ENCODE data around the gene KRTAP4-8.
A peak's percentile ranks its signal among the peaks of the same experiment; 100 is the strongest.

Gene KRTAP4-8

GRCh38 chr17:41071606-41072360, 26.2 kb downstream of the KRTAP4-8 start:
- TF ChIP-seq NFIC (IDR thresholded peaks at IDR 0.05) (no peak), MAX (IDR thresholded peaks at IDR 0.05) (no peak), ZBTB7A (IDR thresholded peaks at IDR 0.05; ENCODE audit: low read depth) (no peak), TEAD4 (IDR thresholded peaks at IDR 0.05) (no peak), FOXM1 (IDR thresholded peaks at IDR 0.05; ENCODE audit: borderline replicate concordance, low read depth) (no peak)
- TF ChIP-seq, protein P1, sequence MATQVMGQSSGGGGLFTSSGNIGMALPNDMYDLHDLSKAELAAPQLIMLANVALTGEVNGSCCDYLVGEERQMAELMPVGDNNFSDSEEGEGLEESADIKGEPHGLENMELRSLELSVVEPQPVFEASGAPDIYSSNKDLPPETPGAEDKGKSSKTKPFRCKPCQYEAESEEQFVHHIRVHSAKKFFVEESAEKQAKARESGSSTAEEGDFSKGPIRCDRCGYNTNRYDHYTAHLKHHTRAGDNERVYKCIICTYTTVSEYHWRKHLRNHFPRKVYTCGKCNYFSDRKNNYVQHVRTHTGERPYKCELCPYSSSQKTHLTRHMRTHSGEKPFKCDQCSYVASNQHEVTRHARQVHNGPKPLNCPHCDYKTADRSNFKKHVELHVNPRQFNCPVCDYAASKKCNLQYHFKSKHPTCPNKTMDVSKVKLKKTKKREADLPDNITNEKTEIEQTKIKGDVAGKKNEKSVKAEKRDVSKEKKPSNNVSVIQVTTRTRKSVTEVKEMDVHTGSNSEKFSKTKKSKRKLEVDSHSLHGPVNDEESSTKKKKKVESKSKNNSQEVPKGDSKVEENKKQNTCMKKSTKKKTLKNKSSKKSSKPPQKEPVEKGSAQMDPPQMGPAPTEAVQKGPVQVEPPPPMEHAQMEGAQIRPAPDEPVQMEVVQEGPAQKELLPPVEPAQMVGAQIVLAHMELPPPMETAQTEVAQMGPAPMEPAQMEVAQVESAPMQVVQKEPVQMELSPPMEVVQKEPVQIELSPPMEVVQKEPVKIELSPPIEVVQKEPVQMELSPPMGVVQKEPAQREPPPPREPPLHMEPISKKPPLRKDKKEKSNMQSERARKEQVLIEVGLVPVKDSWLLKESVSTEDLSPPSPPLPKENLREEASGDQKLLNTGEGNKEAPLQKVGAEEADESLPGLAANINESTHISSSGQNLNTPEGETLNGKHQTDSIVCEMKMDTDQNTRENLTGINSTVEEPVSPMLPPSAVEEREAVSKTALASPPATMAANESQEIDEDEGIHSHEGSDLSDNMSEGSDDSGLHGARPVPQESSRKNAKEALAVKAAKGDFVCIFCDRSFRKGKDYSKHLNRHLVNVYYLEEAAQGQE (IDR thresholded peaks at IDR 0.05; ENCODE audit: low read depth) = 0 out of 2 replicates have a peak, but pooled peaks have one; percentile 10

DNA sequence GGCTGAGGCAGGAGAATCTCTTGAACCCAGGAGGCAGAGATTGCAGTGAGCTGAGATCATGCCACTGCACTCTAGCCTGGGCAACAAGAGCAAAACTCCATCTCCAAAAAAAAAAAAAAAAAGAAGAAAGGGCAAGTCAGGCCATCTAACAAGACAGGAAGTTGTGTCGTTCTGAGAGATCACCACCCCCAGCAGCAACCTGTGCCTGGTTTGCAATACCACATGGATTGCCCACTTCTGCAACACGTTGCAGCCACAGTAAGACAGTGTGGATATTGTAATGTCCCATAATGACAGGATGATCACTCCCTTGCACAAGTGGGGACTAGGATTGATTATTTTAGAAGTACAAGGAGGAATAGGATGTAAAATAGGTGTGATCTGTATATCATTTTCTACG, 28.9 kb downstream of the KRTAP4-8 start:
- no peak for TF ChIP-seq TEAD4 (IDR thresholded peaks at IDR 0.05)
- TF ChIP-seq RAD21 (IDR thresholded peaks at IDR 0.05; ENCODE audit: low read depth) = no peak
- no peak for TF ChIP-seq YY1 (IDR thresholded peaks at IDR 0.05; ENCODE audit: low read depth)
- TF ChIP-seq TCF12 (IDR thresholded peaks at IDR 0.05; ENCODE audit: low read depth) = no peak
- TF ChIP-seq NFIC (IDR thresholded peaks at IDR 0.05) = no peak
- TF ChIP-seq CREB1 (IDR thresholded peaks at IDR 0.05; ENCODE audit: low read depth) = no peak
- no peak for TF ChIP-seq CEBPB (IDR thresholded peaks at IDR 0.05)
- no peak for TF ChIP-seq ZBTB7A (IDR thresholded peaks at IDR 0.05; ENCODE audit: low read depth)
- TF ChIP-seq, protein P1 (IDR thresholded peaks at IDR 0.05; ENCODE audit: low read depth) = no peak
- TF ChIP-seq MAX (IDR thresholded peaks at IDR 0.05) = no peak
- no peak for TF ChIP-seq FOXM1 (IDR thresholded peaks at IDR 0.05; ENCODE audit: borderline replicate concordance, low read depth)
- TF ChIP-seq EGR1 (IDR thresholded peaks at IDR 0.05) = no peak
- TF ChIP-seq EP300 (IDR thresholded peaks at IDR 0.05; ENCODE audit: borderline replicate concordance) = no peak
- no peak for TF ChIP-seq TAF1 (IDR thresholded peaks at IDR 0.05; ENCODE audit: low read depth)
- TF ChIP-seq, protein P2, sequence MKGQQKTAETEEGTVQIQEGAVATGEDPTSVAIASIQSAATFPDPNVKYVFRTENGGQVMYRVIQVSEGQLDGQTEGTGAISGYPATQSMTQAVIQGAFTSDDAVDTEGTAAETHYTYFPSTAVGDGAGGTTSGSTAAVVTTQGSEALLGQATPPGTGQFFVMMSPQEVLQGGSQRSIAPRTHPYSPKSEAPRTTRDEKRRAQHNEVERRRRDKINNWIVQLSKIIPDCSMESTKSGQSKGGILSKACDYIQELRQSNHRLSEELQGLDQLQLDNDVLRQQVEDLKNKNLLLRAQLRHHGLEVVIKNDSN (IDR thresholded peaks at IDR 0.05) = no peak

DNA sequence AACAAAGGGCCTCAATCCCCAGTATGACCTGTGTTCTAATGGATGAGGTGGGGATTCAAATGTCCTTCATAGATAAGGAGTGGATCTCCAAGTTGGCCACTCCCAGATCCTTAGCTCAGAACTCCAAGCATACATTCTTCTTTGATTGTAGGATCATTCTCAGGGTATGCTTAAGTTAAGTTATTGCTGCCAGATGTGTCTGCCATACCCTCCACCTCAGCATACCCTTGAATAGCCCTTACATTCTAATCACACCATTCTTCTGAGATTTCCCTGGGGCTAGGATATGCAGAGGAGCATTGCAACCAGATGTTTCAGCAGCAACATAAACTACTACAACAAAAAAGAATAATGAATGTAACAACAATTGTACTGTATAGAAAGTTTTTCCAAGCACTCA, 30.7 kb downstream of the KRTAP4-8 start:
- TF ChIP-seq CEBPB (IDR thresholded peaks at IDR 0.05) (no peak), TEAD4 (IDR thresholded peaks at IDR 0.05) (no peak), ZBTB7A (IDR thresholded peaks at IDR 0.05; ENCODE audit: low read depth) (no peak), FOXM1 (IDR thresholded peaks at IDR 0.05; ENCODE audit: borderline replicate concordance, low read depth) (no peak), YY1 (IDR thresholded peaks at IDR 0.05; ENCODE audit: low read depth) (no peak)
- TF ChIP-seq, protein P1 (IDR thresholded peaks at IDR 0.05; ENCODE audit: low read depth) = no peak

DNA sequence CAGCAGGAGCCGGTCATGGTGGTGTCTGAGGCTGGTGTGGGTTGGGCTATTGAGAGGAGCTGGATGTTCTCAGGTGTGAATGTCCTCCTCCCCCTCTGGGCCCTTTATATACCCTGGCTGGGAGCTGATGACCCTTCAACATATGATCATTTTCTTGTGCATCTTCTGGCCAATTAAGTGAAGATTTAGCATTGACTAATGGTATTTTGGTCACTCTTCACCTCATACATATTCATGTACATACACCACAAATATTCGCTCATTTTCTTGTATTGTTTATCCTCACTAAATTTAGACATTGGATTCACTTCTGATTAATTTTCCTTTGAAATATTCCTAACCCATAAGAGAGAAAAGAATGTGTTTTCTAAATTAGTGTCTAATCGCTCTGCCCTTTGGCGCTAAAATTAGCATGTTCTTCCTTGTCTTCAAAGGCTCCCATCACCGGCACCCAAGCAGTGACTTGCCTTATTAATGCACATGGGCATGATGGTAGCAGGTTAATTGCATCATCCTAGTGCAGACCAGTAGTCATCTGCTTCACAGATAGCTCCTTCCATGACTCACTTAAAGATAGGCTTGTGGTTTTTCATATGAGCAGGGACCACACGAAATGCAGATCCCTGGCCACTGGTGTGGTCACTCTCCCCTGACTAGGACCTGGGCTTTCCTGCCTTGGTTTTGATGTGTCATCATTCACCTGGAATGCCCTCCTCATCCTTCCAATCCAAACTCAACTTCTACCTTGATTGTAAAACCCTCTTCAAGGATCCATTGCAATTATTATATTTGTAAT, 31.9 kb downstream of the KRTAP4-8 start, which contains the start of gene KRTAP2-4:
Gene KRTAP2-4, minus strand, starts transcription at position 51 of the 796 bp plus-strand sequence. Its CDS starts 34 bp downstream, at position 17.
- TF ChIP-seq TAF1 (IDR thresholded peaks at IDR 0.05; ENCODE audit: low read depth) = no peak
- TF ChIP-seq CREB1 (IDR thresholded peaks at IDR 0.05; ENCODE audit: low read depth) = no peak
- TF ChIP-seq YY1 (IDR thresholded peaks at IDR 0.05; ENCODE audit: low read depth) = no peak
- TF ChIP-seq ZBTB7A (IDR thresholded peaks at IDR 0.05; ENCODE audit: low read depth) = no peak
- no peak for TF ChIP-seq EGR1 (IDR thresholded peaks at IDR 0.05)
- TF ChIP-seq, protein P1 (IDR thresholded peaks at IDR 0.05; ENCODE audit: low read depth) = no peak
- TF ChIP-seq, protein P2 (IDR thresholded peaks at IDR 0.05) = no peak
- TF ChIP-seq FOXM1 (IDR thresholded peaks at IDR 0.05; ENCODE audit: borderline replicate concordance, low read depth) = no peak
- TF ChIP-seq CEBPB (IDR thresholded peaks at IDR 0.05) = no peak
- TF ChIP-seq TCF12 (IDR thresholded peaks at IDR 0.05; ENCODE audit: low read depth) = no peak
- TF ChIP-seq TEAD4 (IDR thresholded peaks at IDR 0.05) = no peak
- TF ChIP-seq MAX (IDR thresholded peaks at IDR 0.05) = no peak
- no peak for TF ChIP-seq NFIC (IDR thresholded peaks at IDR 0.05)
- no peak for TF ChIP-seq RAD21 (IDR thresholded peaks at IDR 0.05; ENCODE audit: low read depth)
- TF ChIP-seq EP300 (IDR thresholded peaks at IDR 0.05; ENCODE audit: borderline replicate concordance) = no peak
